Measurements from ENCODE around the gene KAT8. TPM values are rescaled to one million over a fixed set of nuclear protein-coding genes. Genes with fewer than 3 reads are reported as not detected.
A peak's percentile ranks its signal among the peaks of the same experiment; 100 is the strongest.

The KAT8 gene
- total RNA-seq, 2 experiments from 2014 or later, result 86.9 to 95.3 TPM

- Histone ChIP-seq H3K36me3 (ENCODE audit: insufficient read depth, low read length) (peaks cover 45% of the 10 kb centered on the region), H3K4me2 (ENCODE audit: low read length) (no peak overlapping the region), H3K4me1 (ENCODE audit: insufficient read depth, low read length, poor library complexity, severe bottlenecking) (peaks cover 15% of the 10 kb centered on the region), H3K9me3 (ENCODE audit: low read length) (no peaks in the 10 kb centered on the region), H3K4me3 (ENCODE audit: low read depth, low read length, poor library complexity, severe bottlenecking) (no peak overlapping the region), H3K9me2 (ENCODE audit: insufficient read depth, low read length) (no peaks in the 10 kb centered on the region), H3K79me2 (ENCODE audit: insufficient read depth, low read depth, low read length) (peaks cover 23% of the 10 kb centered on the region), H2AFZ (ENCODE audit: low read length) (no peak overlapping the region), H4K20me1 (ENCODE audit: insufficient read depth, low read length) (peaks cover 5% of the 10 kb centered on the region; the same call in 1 of the 2 replicates), H3K27ac (ENCODE audit: low read depth, low read length, poor library complexity, severe bottlenecking) (no peak overlapping the region)
- no peak for DNase-seq (ENCODE audit: low spot score)
- intact Hi-C loops (cut with micrococcal nuclease; ENCODE audit: unreplicated experiment), result no loop called here
- ChIA-PET POLR2A (no interaction called here), CTCF (ENCODE audit: unreplicated experiment) (no interaction called here)
- BruUV-seq (replicated peaks), result no TSS peak
- no peak for TF ChIP-seq EZH2phosphoT487 (IDR thresholded peaks at IDR 0.05; ENCODE audit: borderline replicate concordance, low read depth, low read length)
- no peak for TF ChIP-seq CTCF (conservative IDR thresholded peaks at IDR 0.05; ENCODE audit: low read length)
These were observed 26.9 kb upstream of the KAT8 start for GRCh38 chr16:31090540-31090939.

DNA sequence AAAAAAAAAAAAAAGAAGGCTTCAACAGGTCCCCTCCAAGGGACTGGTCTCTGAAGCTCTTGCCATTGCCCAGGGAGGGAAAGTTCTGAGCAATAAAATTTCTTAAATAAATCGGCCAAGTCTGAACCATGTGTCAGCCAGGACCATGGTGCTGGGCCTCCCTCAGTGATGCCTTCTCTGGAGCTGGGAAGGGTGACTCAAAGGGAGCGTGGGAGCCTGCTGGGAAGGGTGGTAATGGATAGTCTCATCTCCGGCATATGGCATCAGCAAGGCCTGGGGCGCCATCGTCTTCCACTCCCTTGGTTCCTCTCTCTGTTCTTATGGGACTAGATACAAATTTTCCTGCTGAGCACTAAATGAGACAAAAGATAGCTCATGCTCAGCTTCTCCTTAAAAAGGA, 25.1 kb upstream of the KAT8 start:
- Histone ChIP-seq H4K20me1 (ENCODE audit: insufficient read depth, low read length) (peaks cover 5% of the 10 kb centered on the region; the same call in 1 of the 2 replicates), H3K79me2 (ENCODE audit: insufficient read depth, low read depth, low read length) (peaks cover 23% of the 10 kb centered on the region), H3K9me2 (ENCODE audit: insufficient read depth, low read length) (no peaks in the 10 kb centered on the region), H3K36me3 (ENCODE audit: insufficient read depth, low read length) (peaks cover 36% of the 10 kb centered on the region), H3K27ac (ENCODE audit: low read depth, low read length, poor library complexity, severe bottlenecking) (no peak overlapping the region), H3K4me2 (ENCODE audit: low read length) (no peak overlapping the region), H3K4me1 (ENCODE audit: insufficient read depth, low read length, poor library complexity, severe bottlenecking) (peaks cover 18% of the 10 kb centered on the region), H2AFZ (ENCODE audit: low read length) (no peak overlapping the region), H3K9me3 (ENCODE audit: low read length) (no peaks in the 10 kb centered on the region), H3K4me3 (ENCODE audit: low read depth, low read length, poor library complexity, severe bottlenecking) (no peak overlapping the region)
- no TSS peak for BruUV-seq (replicated peaks)
- intact Hi-C loops (cut with micrococcal nuclease; ENCODE audit: unreplicated experiment), result no loop called here
- POLR2A ChIA-PET, result interaction anchor here (0.6 to 1.6 kb wide), 9 partner anchors 9 to 159 kb away, joined by 3 to 7 read pairs (median 4); partner anchors contain the start of genes KAT8, ZNF646 and ZNF668
- no peak for DNase-seq (ENCODE audit: low spot score)
- CTCF ChIA-PET (ENCODE audit: unreplicated experiment), result no interaction called here
- TF ChIP-seq EZH2phosphoT487 (IDR thresholded peaks at IDR 0.05; ENCODE audit: borderline replicate concordance, low read depth, low read length) (no peak), CTCF (conservative IDR thresholded peaks at IDR 0.05; ENCODE audit: low read length) (no peak)

DNA sequence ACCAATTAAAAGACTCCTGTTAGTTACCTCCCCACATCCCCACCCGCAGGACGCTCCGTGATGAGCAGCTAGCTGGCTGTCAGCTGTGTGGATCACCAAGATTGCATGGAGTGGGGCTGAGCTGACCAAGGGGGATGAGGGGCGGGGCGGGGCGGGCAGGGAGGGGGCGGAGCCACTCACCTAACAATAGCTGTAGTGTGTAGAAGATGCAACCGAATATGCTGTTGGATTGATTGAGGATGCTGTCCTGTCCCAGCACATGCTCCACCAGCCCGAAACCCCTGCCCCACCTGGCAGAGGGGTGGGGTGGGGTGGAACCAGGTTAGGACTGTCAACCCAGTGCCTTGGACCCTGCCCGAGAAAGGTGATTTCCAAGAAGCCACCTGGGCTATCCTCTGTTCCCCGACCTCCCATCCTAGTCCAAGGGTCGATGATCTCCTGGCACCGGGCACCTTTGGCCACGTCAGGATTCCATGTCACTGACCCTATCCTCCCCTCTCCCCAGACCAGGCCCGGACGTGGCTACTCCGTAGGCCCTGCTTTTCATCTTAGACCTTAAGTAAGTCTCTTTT, 24.2 kb upstream of the KAT8 start:
- H3K4me3 ChIP-seq (ENCODE audit: low read depth, low read length, poor library complexity, severe bottlenecking), result peak overlapping the region; percentile 86
- peaks cover 18% of the 10 kb centered on the region for H3K4me1 ChIP-seq (ENCODE audit: insufficient read depth, low read length, poor library complexity, severe bottlenecking)
- CTCF ChIA-PET (ENCODE audit: unreplicated experiment), result interaction anchor here (0.7 to 1.0 kb wide), 2 partner anchors 9 to 14 kb away, joined by 3 to 4 read pairs; no protein-coding TSS in a partner anchor
- POLR2A ChIA-PET, result interaction anchor here (0.6 to 1.7 kb wide), 6 partner anchors 8 to 162 kb away, joined by 3 to 7 read pairs (median 4); partner anchors contain the start of genes KAT8, ZNF646 and ZNF668
- peak overlapping the region; percentile 100 for H3K4me2 ChIP-seq (ENCODE audit: low read length)
- H3K9me3 ChIP-seq (ENCODE audit: low read length), result no peaks in the 10 kb centered on the region
- no peak overlapping the region for H2AFZ ChIP-seq (ENCODE audit: low read length)
- TF ChIP-seq EZH2phosphoT487 (IDR thresholded peaks at IDR 0.05; ENCODE audit: borderline replicate concordance, low read depth, low read length) (no peak), CTCF (conservative IDR thresholded peaks at IDR 0.05; ENCODE audit: low read length) (no peak)
- H3K27ac ChIP-seq (ENCODE audit: low read depth, low read length, poor library complexity, severe bottlenecking), result peak overlapping the region; percentile 71
- H3K36me3 ChIP-seq (ENCODE audit: insufficient read depth, low read length), result peaks cover 35% of the 10 kb centered on the region
- BruUV-seq (replicated peaks), result no TSS peak
- no peaks in the 10 kb centered on the region for H3K9me2 ChIP-seq (ENCODE audit: insufficient read depth, low read length)
- H4K20me1 ChIP-seq (ENCODE audit: insufficient read depth, low read length), result peaks cover 5% of the 10 kb centered on the region; the same call in 1 of the 2 replicates
- peak; percentile 59 for DNase-seq (ENCODE audit: low spot score)
- peaks cover 23% of the 10 kb centered on the region for H3K79me2 ChIP-seq (ENCODE audit: insufficient read depth, low read depth, low read length)
- intact Hi-C loops (cut with micrococcal nuclease; ENCODE audit: unreplicated experiment), result no loop called here
